HG03139 (cell line): ENCODE measurements around the gene RBM20.

Source experiments
- ATAC-seq: cut with Tn5 transposase; IDR thresholded peaks from one replicate; pipeline ENCODE4 v1.9.1; 2021; ENCODE audit not compliant: unreplicated experiment

Gene RBM20

GRCh38 chr10:110885932-110886674 is 242.0 kb downstream of the RBM20 start:
- ATAC-seq: no peak

GRCh38 chr10:110887560-110887959 is 243.4 kb downstream of the RBM20 start:
- ATAC-seq: no peak
